Stimulated activated CD4-positive, alpha-beta T cell treated with anti-CD3 and anti-CD28 coated beads, Interleukin-4, amount 100 ng/mL, for 48 hours (primary cell): Measurements from ENCODE around the gene NPBWR2.
"Not testable (repeated sequence)": the region's sequence is repeated elsewhere in the genome, so short reads cannot be mapped to it uniquely, and the experiment has no call there.

ENCODE experiments used
- DNase-seq, 2 donors: peaks; one replicate each; pipeline ENCODE4 v3.0.0-alpha.2; 2020; ENCODE audit warnings: low read depth in 2 of 2

Gene NPBWR2

DNA sequence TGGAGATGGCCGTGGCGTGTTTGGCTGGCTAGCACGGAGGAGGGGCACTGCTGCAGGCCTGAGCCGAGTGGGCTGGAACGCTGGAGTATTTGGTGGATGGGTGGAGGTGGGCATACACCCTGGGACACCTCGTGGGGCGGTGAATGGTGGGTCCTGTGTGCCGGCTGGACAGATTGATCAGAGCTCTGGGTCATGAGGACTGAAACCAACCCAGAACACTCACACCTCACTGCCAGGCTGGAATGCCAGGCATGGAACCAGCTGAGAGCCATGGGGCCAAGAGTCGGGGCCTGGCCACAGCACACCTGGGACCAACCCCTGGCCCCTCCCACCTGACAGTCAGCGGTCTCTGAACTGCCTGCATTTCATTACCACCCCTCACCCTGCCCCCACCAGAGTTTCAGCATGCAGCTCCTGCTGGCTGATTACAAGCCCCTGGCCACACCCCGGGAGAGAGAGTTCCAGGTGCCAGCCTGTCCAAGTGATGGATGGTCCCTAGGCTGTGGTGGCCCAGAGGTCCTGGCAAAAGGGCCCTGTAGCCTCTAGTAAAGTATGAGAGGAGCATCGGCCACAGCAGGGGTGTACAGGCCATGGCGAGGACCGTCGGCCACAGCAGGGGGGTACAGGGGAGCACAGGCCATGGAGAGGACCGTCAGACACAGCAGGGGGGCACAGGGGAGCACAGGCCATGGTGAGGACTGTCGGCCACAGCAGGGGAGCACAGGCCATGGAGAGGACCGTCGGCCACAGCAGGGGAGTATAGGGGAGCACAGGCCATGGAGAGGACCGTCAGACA, 3.3 kb downstream of the NPBWR2 start:
- no peak for DNase-seq

DNA sequence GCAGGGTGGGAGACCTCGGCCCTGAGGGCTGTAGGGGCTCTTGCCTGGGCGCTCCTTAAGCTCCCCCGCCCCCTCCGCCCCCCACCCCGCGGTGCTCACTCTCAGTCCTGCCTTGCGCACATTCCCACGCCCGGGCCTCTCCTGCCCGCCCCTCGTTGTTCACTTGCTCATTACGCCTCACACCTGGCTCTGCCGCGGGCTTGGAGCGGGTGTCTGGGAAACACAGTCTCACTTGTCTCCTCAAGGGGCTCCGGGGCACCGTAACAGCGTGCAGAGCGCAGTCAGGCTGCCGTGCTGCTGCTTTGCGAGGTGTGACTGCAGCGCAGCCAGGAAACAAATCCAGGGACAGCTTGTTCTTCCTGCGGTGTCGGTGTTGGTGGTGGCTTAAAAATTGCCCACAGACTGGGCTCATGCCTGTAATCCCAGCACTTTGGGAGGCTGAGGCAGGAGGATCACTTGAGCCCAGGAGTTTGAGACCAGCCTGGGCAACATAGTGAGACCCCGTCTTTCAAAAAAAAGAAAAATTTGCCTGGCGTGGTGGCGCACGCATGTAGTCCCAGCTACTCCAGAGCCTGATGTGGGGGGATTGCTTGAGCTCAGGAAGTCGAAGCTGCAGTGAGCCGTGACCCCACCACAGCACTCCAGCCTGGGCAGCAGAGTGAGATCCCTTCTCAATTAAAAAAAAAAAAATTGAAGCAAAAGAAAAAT, 4.6 kb downstream of the NPBWR2 start:
- DNase-seq, result no peak

DNA sequence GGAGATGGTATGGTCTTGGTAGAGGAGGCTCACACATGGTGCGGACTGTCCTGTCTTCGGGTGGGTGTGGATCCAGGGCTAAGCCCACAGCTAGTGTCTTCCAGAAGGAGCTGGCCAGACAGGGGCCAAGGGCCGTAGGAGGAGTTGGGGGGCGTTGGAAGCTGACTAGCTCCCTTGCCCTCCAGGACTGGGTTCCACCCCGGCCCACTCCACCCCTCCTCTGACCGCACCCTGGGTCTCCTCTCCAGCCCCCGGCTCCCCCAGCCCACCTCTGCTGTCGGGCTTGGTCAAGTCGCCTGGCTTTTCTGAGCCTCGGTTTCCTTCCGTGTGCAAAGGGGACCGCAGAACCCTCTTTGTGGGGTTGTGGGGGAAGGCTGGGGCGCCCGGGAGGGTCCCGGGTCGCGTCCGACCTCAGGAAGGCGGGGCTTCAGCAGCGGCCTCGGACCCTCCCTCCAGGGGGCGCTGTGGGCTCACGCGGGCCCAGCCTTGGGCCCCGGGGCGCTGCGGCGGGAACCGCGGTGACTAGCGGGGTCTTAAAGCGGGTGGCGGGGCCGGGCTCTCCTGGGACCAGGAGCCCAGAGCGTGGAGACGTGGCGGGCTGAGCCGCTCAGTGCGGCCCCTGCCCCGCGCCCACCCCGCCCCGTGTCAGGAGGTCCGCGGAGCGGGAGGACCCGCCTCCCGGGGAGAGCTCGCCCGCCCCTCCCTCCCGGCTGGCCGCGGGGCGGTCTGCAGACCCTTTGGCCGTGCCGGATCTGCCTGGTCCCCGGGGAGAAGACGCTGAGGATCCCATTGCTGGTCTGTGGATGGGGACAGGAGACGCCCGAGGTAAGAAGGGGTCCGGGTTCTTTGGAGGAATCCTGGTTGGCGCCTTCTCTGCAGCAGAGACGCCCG, 5.4 kb downstream of the NPBWR2 start:
- DNase-seq, result peak; percentile 60 to 74

DNA sequence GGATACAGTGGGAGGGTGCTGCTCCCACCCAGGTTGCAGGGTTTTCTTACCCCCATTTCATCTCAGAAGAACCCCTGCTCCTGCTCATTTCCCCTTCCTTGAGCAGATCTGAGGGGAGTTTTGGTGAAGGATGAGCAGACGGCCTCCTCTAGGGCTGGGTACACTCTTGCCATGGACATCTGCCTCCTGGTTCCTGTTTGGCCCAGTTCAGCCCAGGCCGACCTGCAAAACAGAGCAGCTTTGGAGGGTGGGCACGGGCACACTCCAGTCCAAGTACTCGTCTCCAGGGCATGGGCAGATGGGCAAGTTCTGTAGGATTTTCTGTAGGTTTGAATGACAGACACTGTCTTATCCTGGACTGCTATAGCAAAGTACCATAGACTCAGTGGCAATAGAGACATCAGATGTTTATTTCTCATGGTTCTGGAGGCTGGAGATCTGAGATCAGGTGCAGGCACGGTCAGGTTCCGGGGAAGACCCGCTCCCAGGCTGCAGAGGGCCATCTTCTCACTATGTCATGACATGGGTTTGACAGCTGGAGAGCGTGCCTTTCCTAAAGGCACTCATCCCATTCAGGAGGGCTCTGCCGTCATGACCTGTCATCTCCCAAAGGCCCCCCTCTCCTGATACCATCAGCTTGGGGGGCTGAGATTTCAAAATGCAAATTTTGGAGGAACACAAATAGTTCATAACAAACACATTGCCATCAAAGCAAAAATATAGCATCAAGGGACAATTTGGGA, 6.2 kb downstream of the NPBWR2 start:
- no peak for DNase-seq

DNA sequence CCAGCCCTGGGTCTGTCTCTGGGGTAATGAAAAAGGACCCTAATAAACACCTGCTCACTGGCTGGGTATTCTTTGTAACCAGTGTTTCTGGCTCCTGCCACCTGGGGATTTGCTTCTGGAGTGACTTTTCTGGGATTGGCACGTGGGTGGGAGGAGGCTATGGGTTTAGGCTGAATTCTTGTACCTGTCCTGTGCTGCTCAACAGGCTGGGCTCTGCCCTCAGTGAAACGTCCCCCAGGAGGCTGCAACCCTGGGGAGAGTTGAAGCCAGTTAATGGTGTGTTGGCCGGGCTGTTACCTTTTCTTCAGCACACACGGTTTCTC, 6.8 kb downstream of the NPBWR2 start:
- DNase-seq, result no peak

DNA sequence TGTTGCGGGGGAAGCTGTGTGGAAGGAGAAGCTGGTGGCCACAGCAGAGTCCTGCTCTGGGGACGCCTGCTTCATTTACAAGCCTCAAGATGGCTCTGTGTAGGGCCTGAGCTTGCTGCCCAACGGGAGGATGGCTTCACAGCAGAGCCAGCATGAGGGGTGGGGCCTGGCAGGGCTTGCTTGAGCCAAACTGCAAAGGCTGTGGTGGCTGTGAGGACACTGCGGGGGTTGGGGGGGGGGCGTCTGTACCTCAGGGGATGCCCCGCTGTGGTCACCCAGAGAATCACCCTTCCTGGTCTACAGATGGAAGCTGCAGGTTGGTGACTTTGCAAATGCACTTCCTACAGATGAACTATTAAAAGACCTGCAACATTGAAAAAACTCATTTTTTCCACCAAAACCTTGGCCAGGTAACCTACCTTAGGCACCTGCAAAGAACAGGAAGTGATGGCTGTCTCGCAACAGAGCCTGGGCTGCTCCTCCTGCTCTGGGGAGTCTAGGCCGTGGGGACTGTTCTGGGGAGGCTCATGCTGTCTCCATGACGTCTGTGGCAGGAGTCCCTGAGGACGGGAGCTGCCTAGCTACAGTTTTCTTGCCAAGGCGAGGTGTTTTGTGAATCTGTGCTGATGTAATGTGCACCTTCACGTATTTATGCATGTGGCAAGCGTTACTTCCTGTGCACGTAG, 7.3 kb downstream of the NPBWR2 start:
- no peak for DNase-seq

DNA sequence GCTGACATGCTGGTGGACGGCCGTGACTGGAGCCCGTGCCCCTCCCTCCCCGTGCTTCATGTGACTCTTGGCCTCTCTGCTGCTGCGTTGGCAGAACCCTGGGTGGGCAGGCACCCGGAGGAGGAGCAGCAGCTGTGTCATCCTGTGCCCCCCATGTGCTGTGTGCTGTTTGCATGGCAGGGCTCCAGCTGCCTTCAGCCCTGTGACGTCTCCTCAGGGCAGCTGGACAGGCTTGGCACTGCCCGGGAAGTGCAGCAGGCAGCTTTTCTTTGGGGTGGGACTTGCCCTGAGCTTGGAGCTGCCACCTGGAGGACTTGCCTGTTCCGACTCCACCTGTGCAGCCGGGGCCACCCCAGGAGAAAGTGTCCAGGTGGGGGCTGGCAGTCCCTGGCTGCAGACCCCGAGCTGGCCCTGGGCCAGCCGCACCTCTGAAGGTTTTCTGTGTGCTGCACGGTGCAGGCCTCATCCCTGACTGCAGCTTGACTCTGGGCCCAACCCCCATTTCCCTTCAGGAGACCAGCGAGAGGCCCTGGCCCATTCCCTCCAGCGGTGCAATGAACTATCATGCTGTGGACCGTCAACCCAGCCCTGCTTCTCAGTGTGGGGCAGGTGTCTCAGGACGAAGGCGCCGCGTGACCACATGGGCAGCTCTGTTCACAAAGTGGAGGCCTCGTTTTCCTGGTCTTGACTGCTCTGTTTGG, 8.1 kb downstream of the NPBWR2 start:
- no peak for DNase-seq

DNA sequence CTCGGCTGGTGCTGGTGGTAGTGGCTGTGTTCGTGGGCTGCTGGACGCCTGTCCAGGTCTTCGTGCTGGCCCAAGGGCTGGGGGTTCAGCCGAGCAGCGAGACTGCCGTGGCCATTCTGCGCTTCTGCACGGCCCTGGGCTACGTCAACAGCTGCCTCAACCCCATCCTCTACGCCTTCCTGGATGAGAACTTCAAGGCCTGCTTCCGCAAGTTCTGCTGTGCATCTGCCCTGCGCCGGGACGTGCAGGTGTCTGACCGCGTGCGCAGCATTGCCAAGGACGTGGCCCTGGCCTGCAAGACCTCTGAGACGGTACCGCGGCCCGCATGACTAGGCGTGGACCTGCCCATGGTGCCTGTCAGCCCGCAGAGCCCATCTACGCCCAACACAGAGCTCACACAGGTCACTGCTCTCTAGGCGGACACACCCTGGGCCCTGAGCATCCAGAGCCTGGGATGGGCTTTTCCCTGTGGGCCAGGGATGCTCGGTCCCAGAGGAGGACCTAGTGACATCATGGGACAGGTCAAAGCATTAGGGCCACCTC, 8.8 kb downstream of the NPBWR2 start:
- no peak for DNase-seq

DNA sequence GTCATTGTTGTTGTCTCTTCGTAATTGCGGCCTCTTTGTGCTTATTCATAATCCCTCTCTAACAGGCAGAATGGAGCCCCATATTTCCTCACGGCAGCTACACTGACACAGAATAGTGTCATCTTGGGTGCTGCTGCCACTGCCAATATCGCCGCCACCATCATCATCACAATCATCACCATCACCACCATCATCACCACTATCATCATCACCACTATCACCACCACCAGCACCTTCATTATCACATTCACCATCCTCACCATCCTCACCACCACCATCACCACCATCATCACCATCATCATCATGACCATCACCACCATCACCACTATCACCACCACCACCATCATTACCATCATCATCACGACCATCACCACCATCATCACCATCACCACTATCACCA, 10.8 kb downstream of the NPBWR2 start:
- no peak for DNase-seq

DNA sequence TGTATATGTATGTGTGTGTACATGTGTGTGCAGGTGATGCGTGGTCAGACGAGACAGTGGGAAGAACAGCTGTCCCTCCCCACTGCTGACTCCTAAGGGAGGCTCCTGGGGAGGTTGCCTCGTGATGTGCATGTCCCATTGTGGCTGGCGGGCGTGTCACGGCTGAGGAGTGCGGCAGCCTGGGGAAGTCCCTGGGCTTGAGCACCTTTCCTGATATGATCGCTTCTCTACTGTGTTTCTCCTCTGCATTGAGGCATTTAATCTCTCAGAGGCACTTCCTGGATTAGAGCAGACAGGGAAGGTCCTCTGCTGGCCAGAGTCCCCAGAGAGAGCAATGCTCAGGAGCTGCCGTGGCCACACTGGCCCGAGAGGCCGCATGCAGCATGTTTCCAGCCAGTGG, 11.4 kb downstream of the NPBWR2 start:
- no peak for DNase-seq

DNA sequence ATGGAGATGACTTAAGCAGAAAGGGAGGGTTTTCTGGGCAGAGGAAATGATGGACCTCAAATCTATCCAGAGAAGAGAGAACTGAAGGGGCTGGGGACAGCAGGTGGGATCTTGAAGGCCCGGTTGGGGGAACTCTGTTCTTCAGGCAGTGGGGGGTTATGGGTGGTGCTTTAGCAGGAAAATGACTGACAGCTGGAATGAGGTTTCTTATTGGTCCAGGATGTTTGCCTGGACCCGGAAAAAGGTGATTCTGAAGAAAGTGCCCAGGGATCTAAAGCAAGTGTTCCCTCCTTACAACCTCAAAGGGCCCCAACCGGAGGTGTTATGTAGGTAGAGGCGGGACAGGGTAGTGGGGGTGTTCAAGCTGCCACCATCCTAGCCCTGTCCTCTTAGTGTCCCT, 11.9 kb downstream of the NPBWR2 start:
- no peak for DNase-seq

DNA sequence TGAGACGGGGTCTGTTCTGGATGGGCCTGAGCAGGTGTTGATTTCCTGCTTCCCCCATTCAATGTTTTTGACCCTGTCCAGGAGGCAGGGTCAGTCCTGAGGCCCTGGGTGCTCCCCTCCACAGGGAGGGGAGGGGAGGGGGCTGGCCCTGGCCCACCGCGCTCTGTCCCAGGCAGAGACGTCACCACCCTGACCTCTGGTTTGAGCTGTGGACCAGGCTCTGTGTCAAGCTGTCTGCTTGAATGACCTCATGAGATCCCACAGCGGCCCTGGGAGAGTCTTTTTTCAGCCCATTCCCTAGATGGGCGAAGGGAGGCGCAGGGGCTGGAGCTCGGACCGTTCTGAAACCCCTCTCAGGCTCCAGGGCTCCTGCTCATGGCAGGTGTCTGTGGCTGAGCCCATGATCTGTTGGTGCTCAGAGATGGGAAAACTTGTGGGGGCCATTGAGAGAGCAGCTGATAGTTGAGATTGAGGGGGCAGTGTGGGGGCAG, 14.3 kb downstream of the NPBWR2 start:
- DNase-seq, result no peak

DNA sequence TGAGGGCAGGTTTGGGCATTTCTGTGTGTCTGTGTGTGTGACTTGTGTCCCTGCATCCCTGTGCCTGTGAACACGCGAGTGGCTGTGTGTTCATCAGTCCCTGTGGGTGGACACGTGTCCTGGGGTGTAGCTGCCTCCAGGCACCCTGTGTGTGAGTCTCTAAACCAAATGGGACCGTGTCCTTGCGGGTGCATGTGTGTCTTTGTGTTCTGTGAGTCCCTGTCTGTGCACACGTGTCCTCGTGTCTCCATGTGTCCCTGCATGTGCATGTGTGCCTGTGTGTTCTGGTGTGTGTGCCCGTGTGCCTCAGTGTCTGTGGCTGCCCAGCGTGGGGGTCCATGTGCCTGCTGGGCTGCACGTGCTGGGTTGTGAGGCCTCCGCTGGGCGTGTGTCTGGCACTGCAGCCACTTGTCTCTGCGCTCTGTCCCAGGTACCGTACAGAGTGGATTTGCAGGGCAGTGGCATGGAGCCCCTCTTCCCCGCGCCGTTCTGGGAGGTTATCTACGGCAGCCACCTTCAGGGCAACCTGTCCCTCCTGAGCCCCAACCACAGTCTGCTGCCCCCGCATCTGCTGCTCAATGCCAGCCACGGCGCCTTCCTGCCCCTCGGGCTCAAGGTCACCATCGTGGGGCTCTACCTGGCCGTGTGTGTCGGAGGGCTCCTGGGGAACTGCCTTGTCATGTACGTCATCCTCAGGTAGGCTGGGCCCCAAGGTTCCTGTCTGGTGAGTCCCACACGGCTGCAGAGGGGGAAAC, 14.9 kb downstream of the NPBWR2 start:
- DNase-seq, result no peak

DNA sequence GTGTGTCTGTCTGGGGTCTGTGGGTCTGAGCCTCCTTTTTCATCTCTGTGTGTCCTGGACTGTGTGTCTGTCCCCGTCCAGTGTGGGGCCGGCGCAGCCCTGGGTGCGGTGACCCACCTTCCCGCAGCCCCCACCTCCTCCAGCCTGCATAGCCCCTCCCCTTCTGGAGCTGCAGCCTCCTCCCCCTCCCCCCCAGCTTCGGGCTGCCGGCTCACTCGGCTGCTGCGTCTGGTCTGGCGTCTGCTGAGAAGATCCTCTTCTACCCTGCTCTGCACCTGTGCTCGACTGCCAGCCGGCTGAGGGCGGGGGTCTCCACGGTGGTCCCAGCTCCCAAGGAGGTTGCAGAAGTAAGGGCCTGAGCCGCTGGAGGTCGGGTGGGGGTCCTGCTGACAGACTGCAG, 15.6 kb downstream of the NPBWR2 start:
- no peak for DNase-seq

DNA sequence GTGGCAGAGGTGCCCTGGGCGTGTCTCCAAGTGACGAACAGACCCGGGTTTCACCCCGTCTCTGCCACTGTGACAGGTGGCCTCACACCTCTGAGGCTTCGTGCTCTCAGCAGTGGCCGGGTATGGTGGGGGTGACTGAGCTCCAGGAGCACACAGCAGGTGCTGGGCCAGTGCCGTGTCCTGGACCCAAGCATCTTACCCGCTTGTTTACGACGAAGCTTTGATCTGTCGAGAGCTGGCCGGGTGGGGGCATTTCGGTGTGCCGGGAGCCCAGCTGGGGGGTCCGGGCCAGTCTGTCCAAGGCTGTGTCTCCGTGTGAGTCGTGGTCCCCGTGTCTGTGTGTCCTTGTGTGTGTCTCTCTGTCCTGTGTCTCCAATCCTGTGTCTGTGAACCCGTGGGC, 16.0 kb downstream of the NPBWR2 start:
- DNase-seq, result no peak

DNA sequence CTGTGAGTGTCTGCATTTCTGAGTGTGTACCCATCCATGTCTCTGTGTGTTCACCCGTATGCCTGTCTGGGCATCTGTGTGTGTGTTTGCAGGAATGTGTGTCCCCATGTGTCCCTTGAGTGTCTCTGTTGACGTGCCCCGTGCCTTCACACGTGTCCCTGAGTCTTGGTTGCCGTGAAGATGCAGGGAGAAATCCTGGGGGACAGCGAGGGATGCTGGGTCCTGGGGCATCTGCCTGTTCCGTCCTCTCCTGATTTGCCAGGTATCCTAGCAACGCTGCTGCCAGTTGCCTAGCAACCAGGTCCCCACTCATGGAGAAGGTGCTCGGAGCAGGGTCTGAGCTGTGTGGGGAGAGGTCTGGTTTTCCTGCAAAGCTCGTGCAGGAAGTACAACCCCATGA, 17.2 kb downstream of the NPBWR2 start:
- DNase-seq, result no peak

DNA sequence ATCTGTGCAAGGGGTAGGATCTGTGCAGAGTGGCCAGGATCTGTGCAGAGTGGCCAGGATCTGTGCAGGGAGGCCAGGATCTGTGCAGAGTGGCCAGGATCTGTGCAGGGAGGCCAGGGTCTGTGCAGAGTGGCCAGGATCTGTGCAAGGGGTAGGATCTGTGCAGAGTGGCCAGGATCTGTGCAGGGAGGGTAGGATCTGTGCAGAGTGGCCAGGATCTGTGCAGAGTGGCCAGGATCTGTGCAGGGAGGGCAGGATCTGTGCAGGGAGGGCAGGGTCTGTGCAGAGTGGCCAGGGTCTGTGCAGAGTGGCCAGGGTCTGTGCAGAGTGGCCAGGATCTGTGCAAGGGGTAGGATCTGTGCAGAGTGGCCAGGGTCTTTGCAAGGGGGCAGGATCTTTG, 18.8 kb downstream of the NPBWR2 start:
- DNase-seq, result not testable (repeated sequence)

DNA sequence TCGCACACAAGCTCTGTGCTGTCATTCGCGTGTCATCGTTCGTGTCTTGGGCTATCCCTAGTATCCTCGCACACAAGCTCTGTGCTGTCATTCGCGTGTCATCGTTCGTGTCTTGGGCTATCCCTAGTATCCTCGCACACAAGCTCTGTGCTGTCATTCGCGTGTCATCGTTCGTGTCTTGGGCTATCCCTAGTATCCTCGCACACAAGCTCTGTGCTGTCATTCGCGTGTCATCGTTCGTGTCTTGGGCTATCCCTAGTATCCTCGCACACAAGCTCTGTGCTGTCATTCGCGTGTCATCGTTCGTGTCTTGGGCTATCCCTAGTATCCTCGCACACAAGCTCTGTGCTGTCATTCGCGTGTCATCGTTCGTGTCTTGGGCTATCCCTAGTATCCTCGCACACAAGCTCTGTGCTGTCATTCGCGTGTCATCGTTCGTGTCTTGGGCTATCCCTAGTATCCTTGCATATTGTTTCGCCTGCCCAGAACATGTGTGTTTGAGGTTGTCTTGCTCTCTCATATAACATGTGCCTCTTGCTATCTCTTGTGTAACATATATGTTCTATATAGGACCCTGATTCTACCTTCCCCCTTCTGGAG, 20.0 kb downstream of the NPBWR2 start:
- DNase-seq, result not testable (repeated sequence)

DNA sequence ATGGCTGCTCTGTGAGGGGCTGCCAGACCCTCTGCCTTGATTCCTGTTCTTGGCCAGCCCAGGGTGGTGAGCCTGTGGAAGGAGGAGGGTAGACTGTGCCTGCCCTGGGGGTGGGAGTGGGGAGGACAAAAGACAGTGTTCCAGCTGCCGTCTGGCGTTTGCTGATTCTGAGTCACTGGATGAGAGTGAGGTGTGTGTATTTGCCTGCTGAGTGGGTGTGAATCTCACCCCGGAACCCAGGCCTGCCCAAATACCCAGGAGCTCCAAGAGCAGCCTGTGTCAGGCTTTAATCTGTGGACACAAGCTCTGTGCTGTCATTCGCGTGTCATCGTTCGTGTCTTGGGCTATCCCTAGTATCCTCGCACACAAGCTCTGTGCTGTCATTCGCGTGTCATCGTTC, 20.6 kb downstream of the NPBWR2 start:
- DNase-seq, result no peak
